Immature natural killer cell (primary cell): ENCODE measurements around the gene DES. TPM values are rescaled to one million over a fixed set of nuclear protein-coding genes. Genes with fewer than 3 reads are reported as not detected.

Experiments
- DNase-seq, 3 donors: peaks; one replicate each; pipeline ENCODE4 v3.0.0; 2022; ENCODE audit warnings: mixed read lengths in 1 of 3
- H3K27ac Mint-ChIP-seq, 6 donors: one replicate each; pipeline ENCODE4 v1.8.0; 2020; ENCODE audit warnings: mixed read lengths in 6 of 6, mild to moderate bottlenecking in 5 of 6, inconsistent platforms in 4 of 6, moderate library complexity in 3 of 6
- H3K27me3 Mint-ChIP-seq, 3 donors: one replicate each; pipeline ENCODE4 v1.8.0; 2020 to 2021; ENCODE audit warnings: low read depth in 3 of 3, mild to moderate bottlenecking in 3 of 3, mixed read lengths in 3 of 3, moderate library complexity in 3 of 3, inconsistent platforms in 1 of 3
- H3K36me3 Mint-ChIP-seq, 3 donors: one replicate each; pipeline ENCODE4 v1.8.0; 2020; ENCODE audit warnings: mixed read lengths in 3 of 3, inconsistent platforms in 2 of 3, mild to moderate bottlenecking in 2 of 3
- H3K4me1 Mint-ChIP-seq, 2 donors: one replicate each; pipeline ENCODE4 v1.8.0; 2020; ENCODE audit warnings: inconsistent platforms in 2 of 2, mild to moderate bottlenecking in 2 of 2, mixed read lengths in 2 of 2, moderate library complexity in 1 of 2
- H3K4me3 Mint-ChIP-seq, 5 donors: one replicate each; pipeline ENCODE4 v1.8.0; 2020; ENCODE audit warnings: mild to moderate bottlenecking in 5 of 5, mixed read lengths in 5 of 5, inconsistent platforms in 3 of 5, moderate library complexity in 3 of 5
- H3K9me3 Mint-ChIP-seq, 6 donors: one replicate each; pipeline ENCODE4 v1.8.0; 2020; ENCODE audit warnings: mild to moderate bottlenecking in 6 of 6, mixed read lengths in 6 of 6, inconsistent platforms in 4 of 6, moderate library complexity in 3 of 6
- polyA plus RNA-seq, 3 donors: library from polyadenylated mRNA; unstranded; fragments of 300-500 nt; fragmentation: Illumina TruSeq; gene quantifications; one replicate each; pipeline ENCODE4 v1.2.3, GENCODE V29; 2021

The DES gene
- polyA plus RNA-seq, 3 donors from 2014 or later: not detected

DNA sequence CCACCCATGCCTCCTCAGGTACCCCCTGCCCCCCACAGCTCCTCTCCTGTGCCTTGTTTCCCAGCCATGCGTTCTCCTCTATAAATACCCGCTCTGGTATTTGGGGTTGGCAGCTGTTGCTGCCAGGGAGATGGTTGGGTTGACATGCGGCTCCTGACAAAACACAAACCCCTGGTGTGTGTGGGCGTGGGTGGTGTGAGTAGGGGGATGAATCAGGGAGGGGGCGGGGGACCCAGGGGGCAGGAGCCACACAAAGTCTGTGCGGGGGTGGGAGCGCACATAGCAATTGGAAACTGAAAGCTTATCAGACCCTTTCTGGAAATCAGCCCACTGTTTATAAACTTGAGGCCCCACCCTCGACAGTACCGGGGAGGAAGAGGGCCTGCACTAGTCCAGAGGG lies 803 bp upstream of the DES start:
- Mint-ChIP-seq H3K9me3 (peaks cover 0 to 3% (median 0%) of the 10 kb centered on the region in 6 donors), H3K36me3 (no peaks in the 10 kb centered on the region), H3K4me3 (no peak overlapping the region), H3K4me1 (no peaks in the 10 kb centered on the region), H3K27ac (no peak overlapping the region), H3K27me3 (peaks cover 6 to 20% (median 18%) of the 10 kb centered on the region in 3 donors)
- DNase-seq: no peak

DNA sequence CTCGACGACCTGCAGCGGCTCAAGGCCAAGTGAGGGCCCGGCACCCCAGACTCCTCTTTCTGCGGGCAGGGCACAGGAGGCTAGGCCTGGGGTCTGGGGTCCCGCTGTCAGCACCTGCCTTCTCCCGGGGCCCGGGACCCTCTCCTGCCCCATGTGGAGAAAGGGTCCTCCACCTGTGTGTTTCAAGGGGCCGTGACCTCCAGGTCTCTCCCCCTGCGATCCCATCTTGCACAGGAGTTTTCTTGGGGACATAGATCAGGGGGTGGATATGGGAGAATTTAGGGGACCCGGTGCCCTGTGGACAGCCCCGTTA lies 791 bp downstream of the DES start:
- H3K4me3 Mint-ChIP-seq: no peak overlapping the region
- no peaks in the 10 kb centered on the region for H3K9me3 Mint-ChIP-seq
- no peaks in the 10 kb centered on the region for H3K36me3 Mint-ChIP-seq
- DNase-seq: no peak
- H3K27me3 Mint-ChIP-seq: peaks cover 3 to 10% (median 7%) of the 10 kb centered on the region in 3 donors
- no peaks in the 10 kb centered on the region for H3K4me1 Mint-ChIP-seq
- no peak overlapping the region for H3K27ac Mint-ChIP-seq

DNA sequence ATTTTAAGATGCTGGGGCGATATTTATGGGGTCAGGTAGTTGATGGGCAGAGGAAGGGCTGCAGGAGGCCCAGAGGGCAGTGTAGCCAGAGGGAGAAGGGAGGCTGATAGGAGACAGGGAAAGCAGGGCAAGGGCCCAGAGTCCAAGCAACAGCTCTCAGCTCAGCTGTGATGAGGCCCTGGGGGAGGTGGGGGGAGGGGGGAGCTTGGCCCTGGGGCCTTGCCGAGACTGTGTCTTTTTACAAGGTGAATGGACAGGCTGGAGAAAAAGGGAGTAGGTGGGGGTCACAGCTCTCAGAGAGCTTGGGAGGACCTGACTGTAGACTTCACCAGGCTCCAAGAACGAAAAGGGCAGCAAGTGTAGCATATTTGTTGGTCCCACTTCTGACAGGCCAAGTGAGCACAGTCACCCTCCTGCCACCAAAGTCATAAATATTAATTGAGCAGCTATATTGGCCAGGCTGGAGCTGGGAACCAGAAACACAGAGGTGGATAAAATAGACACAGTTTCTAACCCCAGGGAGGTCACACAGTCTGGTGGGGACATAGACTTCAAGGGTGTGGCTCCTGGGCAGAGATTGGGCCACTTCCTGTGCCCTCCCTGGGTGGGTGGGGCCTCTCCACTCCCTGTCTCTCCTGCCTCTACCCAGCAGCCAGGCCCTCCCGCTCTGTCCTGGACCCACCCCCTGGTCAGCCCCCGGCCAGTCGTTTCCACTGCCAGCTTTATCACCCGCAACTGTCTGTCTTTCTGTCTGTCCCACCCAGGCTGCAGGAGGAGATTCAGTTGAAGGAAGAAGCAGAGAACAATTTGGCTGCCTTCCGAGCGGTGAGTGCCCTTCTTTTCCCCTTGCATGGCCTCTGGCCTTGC lies 1.4 kb downstream of the DES start:
- Mint-ChIP-seq H3K4me1 (no peaks in the 10 kb centered on the region), H3K9me3 (no peaks in the 10 kb centered on the region), H3K27ac (peak overlapping the region in 1 of 6 donors; percentile 55), H3K36me3 (no peaks in the 10 kb centered on the region), H3K4me3 (no peak overlapping the region), H3K27me3 (peaks cover 2 to 10% (median 6%) of the 10 kb centered on the region in 3 donors)
- DNase-seq: no peak

DNA sequence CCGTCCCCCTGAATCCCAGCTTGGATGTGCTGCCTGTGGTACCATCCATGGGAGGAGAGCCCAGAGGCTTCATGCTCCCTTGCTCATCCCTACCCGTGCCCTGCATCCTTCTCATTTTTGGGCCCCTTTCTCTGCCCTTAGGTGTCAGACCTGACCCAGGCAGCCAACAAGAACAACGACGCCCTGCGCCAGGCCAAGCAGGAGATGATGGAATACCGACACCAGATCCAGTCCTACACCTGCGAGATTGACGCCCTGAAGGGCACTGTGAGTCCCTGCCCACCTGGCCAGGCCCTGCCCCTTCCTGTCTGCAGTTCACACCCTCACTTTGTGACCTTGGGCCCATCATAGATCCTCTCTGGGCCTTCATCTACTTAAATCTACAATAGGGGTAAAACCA lies 2.5 kb downstream of the DES start:
- H3K27me3 Mint-ChIP-seq: peaks cover 4 to 6% (median 5%) of the 10 kb centered on the region in 3 donors
- H3K27ac Mint-ChIP-seq: no peak overlapping the region
- no peaks in the 10 kb centered on the region for H3K9me3 Mint-ChIP-seq
- H3K4me3 Mint-ChIP-seq: no peak overlapping the region
- H3K36me3 Mint-ChIP-seq: no peaks in the 10 kb centered on the region
- DNase-seq: no peak
- H3K4me1 Mint-ChIP-seq: no peaks in the 10 kb centered on the region

DNA sequence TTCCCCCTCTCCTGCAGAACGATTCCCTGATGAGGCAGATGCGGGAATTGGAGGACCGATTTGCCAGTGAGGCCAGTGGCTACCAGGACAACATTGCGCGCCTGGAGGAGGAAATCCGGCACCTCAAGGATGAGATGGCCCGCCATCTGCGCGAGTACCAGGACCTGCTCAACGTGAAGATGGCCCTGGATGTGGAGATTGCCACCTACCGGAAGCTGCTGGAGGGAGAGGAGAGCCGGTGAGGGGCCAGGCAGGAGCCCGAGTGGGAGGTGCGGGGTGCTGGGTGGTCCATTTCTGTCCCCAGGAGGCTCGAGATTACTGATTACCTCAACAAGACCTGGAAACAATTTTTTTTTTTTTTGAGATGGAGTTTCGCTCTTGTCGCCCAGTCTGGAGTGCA lies 3.1 kb downstream of the DES start:
- H3K27ac Mint-ChIP-seq: no peak overlapping the region
- H3K36me3 Mint-ChIP-seq: no peaks in the 10 kb centered on the region
- H3K4me1 Mint-ChIP-seq: no peaks in the 10 kb centered on the region
- peaks cover 3 to 9% (median 6%) of the 10 kb centered on the region in 3 donors for H3K27me3 Mint-ChIP-seq
- no peaks in the 10 kb centered on the region for H3K9me3 Mint-ChIP-seq
- H3K4me3 Mint-ChIP-seq: no peak overlapping the region
- DNase-seq: no peak

DNA sequence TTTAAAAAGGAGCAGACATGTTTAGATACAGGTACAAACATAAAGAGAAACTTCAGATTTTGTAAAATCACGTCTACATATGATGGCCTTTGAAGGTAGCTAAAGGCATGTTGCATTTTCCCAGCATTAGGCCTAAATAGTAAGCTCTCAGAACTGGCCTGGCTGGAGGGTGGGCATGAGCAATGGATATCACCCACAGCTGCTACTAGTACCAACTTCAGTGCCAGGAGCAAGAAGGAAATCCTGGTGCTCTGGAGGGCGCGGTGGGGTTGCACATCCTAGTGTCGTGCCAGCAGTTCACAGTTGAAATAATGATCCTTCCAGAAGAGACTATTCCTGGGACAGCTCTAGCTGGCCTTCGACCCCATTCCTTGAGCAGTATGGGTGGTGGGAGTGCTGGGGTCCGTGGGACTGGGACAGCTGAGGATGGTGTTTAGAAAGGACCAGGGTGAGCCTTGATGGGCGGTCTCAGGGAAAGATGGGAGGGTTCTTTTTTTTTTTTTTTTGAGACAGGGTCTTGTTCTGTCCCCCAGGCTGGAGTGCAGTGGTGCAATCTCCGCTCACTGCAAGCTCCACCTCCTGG lies 4.9 kb downstream of the DES start:
- H3K27me3 Mint-ChIP-seq: peaks cover 5 to 12% (median 10%) of the 10 kb centered on the region in 3 donors
- no peaks in the 10 kb centered on the region for H3K4me1 Mint-ChIP-seq
- no peaks in the 10 kb centered on the region for H3K36me3 Mint-ChIP-seq
- no peak overlapping the region for H3K4me3 Mint-ChIP-seq
- H3K27ac Mint-ChIP-seq: no peak overlapping the region
- no peaks in the 10 kb centered on the region for H3K9me3 Mint-ChIP-seq
- no peak for DNase-seq

DNA sequence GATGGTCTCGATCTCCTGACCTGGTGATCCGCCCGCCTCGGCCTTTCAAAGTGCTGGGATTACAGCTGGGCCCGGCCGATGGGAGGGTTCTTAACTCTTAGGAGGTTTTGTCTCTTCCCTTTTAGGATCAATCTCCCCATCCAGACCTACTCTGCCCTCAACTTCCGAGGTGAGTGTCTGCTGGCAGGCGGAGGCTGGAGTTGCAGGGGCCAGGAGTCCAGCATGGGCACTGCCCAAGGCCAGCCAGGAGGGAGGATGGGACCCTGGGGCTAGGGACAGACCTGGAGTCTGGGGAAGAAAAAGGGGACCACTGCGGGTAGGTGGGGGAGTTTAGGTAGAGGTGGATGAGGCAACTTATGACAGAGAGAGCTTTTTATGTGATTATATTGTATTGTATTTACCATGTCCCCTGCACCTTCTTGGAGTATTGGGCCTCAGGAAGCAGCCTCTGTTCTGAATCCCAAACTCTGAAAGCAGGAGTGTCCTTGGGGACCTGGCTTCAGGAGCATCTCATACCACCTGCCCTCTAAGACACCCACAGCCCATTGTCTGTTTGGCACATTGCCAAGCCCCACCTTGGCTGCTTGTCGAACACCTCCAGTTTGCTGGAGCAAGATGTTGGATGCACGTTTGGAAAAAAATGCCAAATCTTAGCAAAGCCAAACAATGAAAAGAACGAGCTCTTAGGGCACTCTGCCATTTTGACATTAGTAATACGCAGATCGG lies 5.6 kb downstream of the DES start:
- H3K9me3 Mint-ChIP-seq: no peaks in the 10 kb centered on the region
- no peak for DNase-seq
- no peak overlapping the region for H3K4me3 Mint-ChIP-seq
- peaks cover 5 to 13% (median 10%) of the 10 kb centered on the region in 3 donors for H3K27me3 Mint-ChIP-seq
- no peaks in the 10 kb centered on the region for H3K4me1 Mint-ChIP-seq
- no peak overlapping the region for H3K27ac Mint-ChIP-seq
- no peaks in the 10 kb centered on the region for H3K36me3 Mint-ChIP-seq

DNA sequence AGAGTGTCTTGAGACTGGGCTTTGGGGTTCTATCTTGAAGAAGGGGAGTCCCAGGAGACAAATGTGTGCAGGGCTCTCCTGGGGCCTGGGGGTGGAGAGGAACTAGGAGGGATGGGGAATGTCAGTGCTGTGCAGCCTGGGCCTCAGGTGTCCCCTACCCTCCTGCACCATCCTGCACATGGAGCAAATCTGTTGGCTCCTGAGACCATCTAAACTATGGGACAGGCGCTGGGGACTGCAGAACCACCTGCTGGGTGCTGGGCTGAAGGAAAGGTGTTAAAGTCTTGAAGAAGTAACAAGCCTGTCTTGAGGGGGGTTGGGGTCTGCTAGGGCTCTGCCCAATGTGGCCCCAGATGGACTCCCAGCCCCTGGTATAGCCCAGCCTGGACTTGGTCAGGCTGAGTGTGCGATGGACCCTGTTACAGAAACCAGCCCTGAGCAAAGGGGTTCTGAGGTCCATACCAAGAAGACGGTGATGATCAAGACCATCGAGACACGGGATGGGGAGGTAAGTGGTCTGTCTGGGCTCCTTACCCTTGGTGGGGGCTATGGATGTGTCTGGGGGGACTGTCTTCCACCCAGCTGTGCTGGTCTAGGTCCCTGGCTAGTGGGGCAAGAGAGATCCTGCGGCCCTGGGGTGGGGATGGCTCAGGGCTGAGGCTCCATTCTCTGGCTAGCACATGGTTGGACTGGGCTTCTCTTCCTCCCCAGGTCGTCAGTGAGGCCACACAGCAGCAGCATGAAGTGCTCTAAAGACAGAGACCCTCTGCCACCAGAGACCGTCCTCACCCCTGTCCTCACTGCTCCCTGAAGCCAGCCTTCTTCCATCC lies 7.3 kb downstream of the DES start:
- no peaks in the 10 kb centered on the region for H3K9me3 Mint-ChIP-seq
- no peaks in the 10 kb centered on the region for H3K4me1 Mint-ChIP-seq
- DNase-seq: no peak
- H3K36me3 Mint-ChIP-seq: no peaks in the 10 kb centered on the region
- peaks cover 2 to 13% (median 10%) of the 10 kb centered on the region in 3 donors for H3K27me3 Mint-ChIP-seq
- no peak overlapping the region for H3K27ac Mint-ChIP-seq
- no peak overlapping the region for H3K4me3 Mint-ChIP-seq

DNA sequence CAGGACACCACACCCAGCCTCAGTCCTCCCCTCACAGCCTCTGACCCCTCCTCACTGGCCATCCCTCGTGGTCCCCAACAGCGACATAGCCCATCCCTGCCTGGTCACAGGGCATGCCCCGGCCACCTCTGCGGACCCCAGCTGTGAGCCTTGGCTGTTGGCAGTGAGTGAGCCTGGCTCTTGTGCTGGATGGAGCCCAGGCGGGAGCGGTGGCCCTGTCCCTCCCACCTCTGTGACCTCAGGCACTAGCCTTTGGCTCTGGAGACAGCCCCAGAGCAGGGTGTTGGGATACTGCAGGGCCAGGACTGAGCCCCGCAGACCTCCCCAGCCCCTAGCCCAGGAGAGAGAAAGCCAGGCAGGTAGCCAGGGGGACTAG lies 7.9 kb downstream of the DES start:
- H3K4me1 Mint-ChIP-seq: no peaks in the 10 kb centered on the region
- DNase-seq: no peak

DNA sequence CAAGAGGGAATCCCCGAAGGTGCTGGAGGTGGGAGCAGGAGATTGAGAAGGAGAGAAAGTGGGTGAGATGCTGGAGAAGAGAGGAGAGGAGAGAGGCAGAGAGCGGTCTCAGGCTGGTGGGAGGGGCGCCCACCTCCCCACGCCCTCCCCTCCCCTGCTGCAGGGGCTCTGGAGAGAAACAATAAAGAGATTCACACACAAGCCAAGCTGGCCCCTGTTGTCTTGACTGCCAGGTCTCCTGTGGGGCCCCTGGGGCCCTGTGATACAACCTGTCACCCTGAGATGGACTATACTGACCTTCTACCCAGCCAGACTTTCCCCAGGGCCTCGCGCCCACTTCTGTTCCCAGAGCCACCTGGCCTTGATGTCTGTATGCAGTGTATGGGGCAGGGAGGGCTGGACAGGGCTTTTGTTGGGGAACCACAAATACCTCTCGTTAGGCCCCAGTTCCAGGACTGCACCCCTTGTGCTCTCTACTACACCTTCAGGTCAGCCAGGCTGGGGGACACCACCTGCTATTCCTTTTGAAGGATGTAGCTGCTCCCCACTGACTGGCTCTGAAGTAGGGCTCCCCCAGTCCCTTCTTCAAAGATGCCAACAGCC lies 8.5 kb downstream of the DES start:
- no peak overlapping the region for H3K27ac Mint-ChIP-seq
- H3K9me3 Mint-ChIP-seq: no peaks in the 10 kb centered on the region
- no peaks in the 10 kb centered on the region for H3K36me3 Mint-ChIP-seq
- peaks cover 2 to 13% (median 8%) of the 10 kb centered on the region in 3 donors for H3K27me3 Mint-ChIP-seq
- no peaks in the 10 kb centered on the region for H3K4me1 Mint-ChIP-seq
- no peak overlapping the region for H3K4me3 Mint-ChIP-seq
- no peak for DNase-seq

More for the DNA sequence above, 7.9 kb downstream of the DES start:
- Mint-ChIP-seq H3K36me3 (no peaks in the 10 kb centered on the region), H3K4me3 (no peak overlapping the region), H3K27ac (no peak overlapping the region), H3K27me3 (peaks cover 2 to 13% (median 6%) of the 10 kb centered on the region in 3 donors), H3K9me3 (no peaks in the 10 kb centered on the region)

DNA sequence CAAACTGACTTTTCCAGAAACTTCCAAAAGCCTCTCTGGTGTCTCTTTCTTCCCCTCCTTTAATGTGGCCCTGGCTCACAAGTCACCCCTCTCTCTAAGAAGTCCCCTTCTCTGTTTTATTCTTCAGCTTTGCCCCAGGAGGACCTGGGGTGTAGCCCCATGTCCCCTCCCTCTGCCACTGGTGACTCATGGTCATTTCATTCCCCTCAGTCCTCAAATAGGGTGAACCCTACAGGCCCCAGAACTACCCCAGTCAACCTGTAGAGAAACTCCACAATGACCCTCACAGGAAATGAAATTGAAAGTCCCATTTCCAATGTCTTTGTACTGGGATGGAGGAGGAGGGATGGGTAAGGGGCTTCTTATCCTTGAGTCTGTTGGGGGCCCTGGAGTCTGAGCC lies 10.3 kb downstream of the DES start:
- no peak for DNase-seq
- Mint-ChIP-seq H3K4me3 (no peak overlapping the region), H3K4me1 (no peaks in the 10 kb centered on the region), H3K9me3 (no peaks in the 10 kb centered on the region), H3K27ac (no peak overlapping the region), H3K36me3 (no peaks in the 10 kb centered on the region), H3K27me3 (peaks cover 4 to 13% (median 8%) of the 10 kb centered on the region in 3 donors)

DNA sequence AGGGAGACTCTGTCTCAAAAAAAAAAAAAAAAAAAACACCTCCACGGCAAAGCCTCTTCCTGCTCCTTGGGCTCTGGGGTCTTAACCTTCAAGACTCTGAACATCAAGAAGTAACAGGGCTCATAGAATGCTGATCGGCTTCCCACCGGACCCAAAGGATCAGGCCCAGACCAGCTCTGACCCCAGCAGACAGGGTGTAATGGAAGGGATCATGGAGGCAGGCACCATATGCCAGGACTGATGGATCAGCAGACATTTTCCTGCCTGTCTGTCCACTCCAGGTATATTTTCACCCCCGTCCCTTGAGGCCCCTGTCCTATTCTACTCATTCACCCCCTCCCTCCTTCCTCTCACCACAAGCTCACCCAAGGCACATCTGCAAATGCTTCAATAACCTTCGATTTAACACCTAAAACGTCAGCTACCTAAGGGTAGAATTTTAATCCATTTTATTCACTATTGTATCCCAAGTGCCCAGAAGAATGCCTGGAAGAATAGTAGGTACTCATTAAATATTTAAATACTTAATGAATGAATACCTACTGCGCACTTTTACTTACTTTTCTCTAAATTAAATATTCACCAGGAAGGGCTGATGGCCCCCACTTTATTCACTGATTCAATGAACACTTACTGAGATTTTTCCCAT lies 11.9 kb downstream of the DES start:
- no peak for DNase-seq
- Mint-ChIP-seq H3K9me3 (no peaks in the 10 kb centered on the region), H3K36me3 (no peaks in the 10 kb centered on the region), H3K4me1 (no peaks in the 10 kb centered on the region), H3K4me3 (no peak overlapping the region), H3K27me3 (peaks cover 4 to 13% (median 10%) of the 10 kb centered on the region in 3 donors), H3K27ac (no peak overlapping the region)
